HEK293T (cell line): ENCODE results near the gene FA2H.

Source experiments
- ARNT ChIP-seq: fragments of 450-650 bp; IDR thresholded peaks from 2 replicates; pipeline ENCODE4 v1.6.1; 2017; ENCODE audit warnings: mild to moderate bottlenecking
- BHLHE40 ChIP-seq: fragments of 450-650 bp; IDR thresholded peaks from 2 replicates; pipeline ENCODE4 v1.6.1; 2016; ENCODE audit warnings: mild to moderate bottlenecking, moderate library complexity, borderline replicate concordance
- ELF4 ChIP-seq: fragments of 450-650 bp; IDR thresholded peaks from 2 replicates; pipeline ENCODE4 v1.6.1; 2017; ENCODE audit warnings: antibody characterized with exemption
- FOXA1 ChIP-seq: fragments of 450-650 bp; IDR thresholded peaks from 2 replicates; pipeline ENCODE4 v1.6.1; 2016; ENCODE audit warnings: mild to moderate bottlenecking
- FOXK2 ChIP-seq: fragments of 450-650 bp; IDR thresholded peaks from 2 replicates; pipeline ENCODE4 v1.6.1; 2016; ENCODE audit warnings: mild to moderate bottlenecking
- FOXM1 ChIP-seq: fragments of 450-650 bp; IDR thresholded peaks from 2 replicates; pipeline ENCODE4 v1.6.1; 2017; ENCODE audit warnings: mild to moderate bottlenecking, borderline replicate concordance
- HDGF ChIP-seq: fragments of 450-650 bp; IDR thresholded peaks from 2 replicates; pipeline ENCODE4 v1.6.1; 2017; ENCODE audit warnings: antibody characterized with exemption, borderline replicate concordance
- L3MBTL2 ChIP-seq: fragments of 450-650 bp; conservative IDR thresholded peaks from 2 replicates; pipeline ENCODE4 v1.6.1; 2016; ENCODE audit warnings: mild to moderate bottlenecking
- LEF1 ChIP-seq: fragments of 450-650 bp; IDR thresholded peaks from 2 replicates; pipeline ENCODE4 v1.6.1; 2017; ENCODE audit warnings: mild to moderate bottlenecking, borderline replicate concordance
- PKNOX1 ChIP-seq: fragments of 450-650 bp; IDR thresholded peaks from 2 replicates; pipeline ENCODE4 v1.6.1; 2016
- SP1 ChIP-seq: fragments of 450-650 bp; IDR thresholded peaks from 2 replicates; pipeline ENCODE4 v1.6.1; 2017
- SUZ12 ChIP-seq: fragments of 450-650 bp; IDR thresholded peaks from 2 replicates; pipeline ENCODE4 v1.6.1; 2016; ENCODE audit warnings: mild to moderate bottlenecking
- TARDBP ChIP-seq: fragments of 450-650 bp; IDR thresholded peaks from 2 replicates; pipeline ENCODE4 v1.6.1; 2016

GRCh38 chr16:74720579-74720978, 54.0 kb downstream of the FA2H start:
- TF ChIP-seq SP1 (no peak), HDGF (no peak), ELF4 (no peak), FOXK2 (no peak), SUZ12 (no peak), FOXM1 (no peak), PKNOX1 (no peak), TARDBP (no peak), BHLHE40 (no peak), ARNT (no peak), FOXA1 (no peak), L3MBTL2 (no peak), LEF1 (no peak)
